SU-DHL-6 (cell line): ENCODE measurements around the gene SLC39A10.
A peak's percentile ranks its signal among the peaks of the same experiment; 100 is the strongest.

Source experiments
- H2AFZ ChIP-seq: fragments of 200-600 bp; sonication (generic); 2 replicates; pipeline ENCODE4 v1.6.1; 2014; ENCODE audit warnings: low read depth, mild to moderate bottlenecking, moderate library complexity, mixed read lengths, antibody characterized with exemption, low read length; ENCODE audit not compliant: severe bottlenecking
- H3F3A ChIP-seq: fragments of 200-600 bp; shearing (Covaris generic); 2 replicates; pipeline ENCODE4 v1.6.0; 2016; ENCODE audit warnings: antibody characterized with exemption, mild to moderate bottlenecking; ENCODE audit not compliant: insufficient read depth
- H3K27ac ChIP-seq: fragments of 200-600 bp; sonication (generic); 2 replicates; pipeline ENCODE4 v1.5.1; 2016; ENCODE audit warnings: low read depth, mild to moderate bottlenecking, low read length, moderate library complexity, mixed read lengths
- H3K27me3 ChIP-seq: fragments of 200-600 bp; sonication (generic), shearing (Covaris generic); 2 replicates; pipeline ENCODE4 v1.6.0; 2014; ENCODE audit warnings: mild to moderate bottlenecking, low read length
- H3K36me3 ChIP-seq: fragments of 200-600 bp; sonication (generic); 2 replicates; pipeline ENCODE4 v1.6.1; 2014; ENCODE audit warnings: mild to moderate bottlenecking, low read length, mixed read lengths
- H3K4me2 ChIP-seq: fragments of 300-600, 200-600 bp; shearing (Covaris generic), sonication (generic); 2 replicates; pipeline ENCODE4 v1.6.0; 2014; ENCODE audit warnings: low read length, low read depth, mild to moderate bottlenecking; ENCODE audit not compliant: poor library complexity, severe bottlenecking
- H3K4me3 ChIP-seq: fragments of 200-600 bp; sonication (generic); 2 replicates; pipeline ENCODE4 v1.5.1; 2014; ENCODE audit warnings: antibody characterized with exemption, low read length, mild to moderate bottlenecking, mixed read lengths; ENCODE audit not compliant: insufficient read depth, poor library complexity, severe bottlenecking
- H3K79me2 ChIP-seq: fragments of 200-600 bp; sonication (generic); 2 replicates; pipeline ENCODE4 v1.6.1; 2014; ENCODE audit warnings: mild to moderate bottlenecking, low read length, moderate library complexity; ENCODE audit not compliant: insufficient read depth
- H3K9ac ChIP-seq: fragments of 200-600 bp; sonication (generic); 2 replicates; pipeline ENCODE4 v1.7.0; 2014; ENCODE audit warnings: mild to moderate bottlenecking, low read length
- H3K9me2 ChIP-seq: fragments of 200-600 bp; sonication (generic); replicated peaks from 2 replicates; pipeline ENCODE4 v1.6.1; 2014; ENCODE audit warnings: low read length; ENCODE audit not compliant: insufficient read depth
- H3K9me3 ChIP-seq: fragments of 200-600 bp; sonication (generic); 2 replicates; pipeline ENCODE4 v1.6.1; 2014; ENCODE audit warnings: low read length, mixed read lengths; ENCODE audit not compliant: insufficient read depth
- H4K20me1 ChIP-seq: fragments of 200-600 bp; sonication (generic); 2 replicates; pipeline ENCODE4 v1.6.1; 2014; ENCODE audit warnings: low read depth, mild to moderate bottlenecking, antibody characterized with exemption, low read length, moderate library complexity, mixed read lengths
- CTCF ChIP-seq: fragments of 200-600 bp; sonication (generic); IDR thresholded peaks from one replicate; pipeline ENCODE4 v1.5.1; 2017; ENCODE audit warnings: antibody characterized with exemption, mild to moderate bottlenecking, low read length, moderate library complexity; ENCODE audit not compliant: insufficient read depth, poor library complexity, severe bottlenecking
- EZH2phosphoT487 ChIP-seq: fragments of 200-600 bp; sonication (generic), shearing (Covaris generic); conservative IDR thresholded peaks from 2 replicates; pipeline ENCODE4 v1.6.1; 2018; ENCODE audit warnings: mild to moderate bottlenecking, antibody characterized with exemption, low read length, moderate library complexity, mixed read lengths

Gene SLC39A10

DNA sequence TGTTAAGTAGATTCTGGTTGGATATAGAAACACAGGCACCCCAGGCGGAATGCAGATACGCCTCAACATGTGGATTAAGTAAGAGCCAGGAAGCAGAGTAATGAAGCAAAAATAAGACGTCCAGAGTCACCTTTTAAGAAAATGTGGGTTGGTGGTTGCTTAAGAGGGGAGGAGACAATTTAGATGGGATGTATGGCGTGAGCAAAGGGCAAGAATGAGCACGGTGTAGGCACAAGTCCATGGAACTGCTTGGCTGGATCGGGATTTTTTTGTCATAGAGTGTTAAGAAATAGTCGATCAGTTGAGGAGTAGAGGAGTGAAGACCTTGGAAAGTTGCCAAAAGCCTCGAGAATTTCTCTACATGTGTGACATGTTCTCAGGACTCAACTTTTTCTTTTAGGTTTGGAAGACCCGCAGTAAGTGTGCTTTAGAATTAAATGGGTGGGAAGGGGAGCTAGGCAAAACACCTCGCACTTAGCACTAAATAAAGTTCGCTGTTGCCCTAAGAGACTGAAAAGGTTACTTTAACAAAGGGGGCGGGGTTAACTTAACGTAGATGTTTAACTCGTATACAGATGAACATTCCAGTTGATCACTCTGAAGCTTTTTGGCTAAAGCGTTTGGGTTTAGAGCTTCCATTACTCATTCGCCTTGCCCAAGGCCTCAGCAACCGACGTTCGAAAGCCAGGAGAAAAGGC lies 716 bp upstream of the SLC39A10 start:
- Histone ChIP-seq H3K36me3 (no peaks in the 10 kb centered on the region), H4K20me1 (0 out of 2 replicates have a peak, but pooled peaks cover 6% of the 10 kb centered on the region), H3K9ac (peak overlapping the region; percentile 73), H3K79me2 (no peaks in the 10 kb centered on the region), H3K4me3 (peak overlapping the region; percentile 65), H3K27me3 (no peaks in the 10 kb centered on the region), H3K9me3 (no peaks in the 10 kb centered on the region), H2AFZ (peak overlapping the region; percentile 90), H3K4me2 (peak overlapping the region; percentile 76), H3K27ac (no peak overlapping the region), H3F3A (peaks cover 15% of the 10 kb centered on the region; the same call in 1 of the 2 replicates), H3K9me2 (no peaks in the 10 kb centered on the region)
- TF ChIP-seq EZH2phosphoT487 (no peak), CTCF (no peak)

DNA sequence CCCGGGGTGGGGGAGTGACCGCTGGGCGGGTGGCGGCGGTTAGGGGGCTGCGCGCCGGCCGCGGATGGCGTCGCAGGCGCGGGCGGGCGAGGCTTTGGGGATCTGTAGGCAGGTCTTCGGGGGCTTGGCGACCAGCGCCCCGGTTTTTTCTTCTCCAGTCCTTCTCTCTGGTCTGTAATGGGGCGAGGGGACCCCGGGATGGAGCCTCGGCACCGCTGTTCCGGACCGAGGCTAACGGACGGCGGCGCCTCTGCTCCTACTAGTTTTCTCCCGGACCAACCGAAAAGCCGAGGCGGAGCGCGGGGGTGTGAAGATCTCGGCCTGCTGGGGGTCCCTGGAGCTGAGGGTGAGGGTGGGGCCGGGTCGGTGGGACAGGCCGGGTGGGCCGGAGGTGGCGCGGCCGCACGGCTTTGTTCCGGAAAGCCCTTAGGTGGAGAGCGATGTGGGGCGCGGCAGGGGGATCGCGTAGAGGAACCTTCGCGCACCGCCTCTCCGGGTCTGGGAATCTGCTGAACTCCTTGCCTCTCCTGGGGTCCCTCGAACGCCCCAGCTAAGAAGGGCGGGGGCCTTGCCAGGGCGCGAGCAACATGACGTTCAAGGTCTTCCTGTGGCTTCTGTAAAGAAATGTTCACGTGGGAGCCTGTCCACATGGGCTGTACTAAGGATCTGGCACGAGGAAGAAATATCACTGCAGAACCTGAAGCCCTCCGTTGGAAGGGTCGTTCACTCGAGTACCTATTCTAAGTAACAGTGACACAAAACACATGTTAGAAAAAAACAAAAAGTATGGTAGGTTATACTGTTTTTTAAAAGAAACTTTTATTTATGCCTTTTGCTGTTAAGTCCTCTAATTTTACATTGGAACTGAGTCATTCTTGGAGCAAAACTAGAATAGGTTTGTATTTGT lies 861 bp downstream of the SLC39A10 start:
- H4K20me1 ChIP-seq, result 0 out of 2 replicates have a peak, but pooled peaks cover 6% of the 10 kb centered on the region
- peak overlapping the region; percentile 65 for H3K4me3 ChIP-seq
- peak overlapping the region; percentile 90 for H2AFZ ChIP-seq
- H3F3A ChIP-seq, result peaks cover 15% of the 10 kb centered on the region; the same call in 1 of the 2 replicates
- H3K79me2 ChIP-seq, result no peaks in the 10 kb centered on the region
- TF ChIP-seq EZH2phosphoT487 (no peak), CTCF (no peak)
- H3K27me3 ChIP-seq, result no peaks in the 10 kb centered on the region
- no peaks in the 10 kb centered on the region for H3K36me3 ChIP-seq
- H3K9me3 ChIP-seq, result no peaks in the 10 kb centered on the region
- H3K9me2 ChIP-seq, result no peaks in the 10 kb centered on the region
- H3K9ac ChIP-seq, result peak overlapping the region; percentile 73
- peak overlapping the region; percentile 31 for H3K27ac ChIP-seq
- peak overlapping the region; percentile 76 for H3K4me2 ChIP-seq

- Histone ChIP-seq H3F3A (peaks cover 15% of the 10 kb centered on the region; the same call in 1 of the 2 replicates), H3K27me3 (no peaks in the 10 kb centered on the region), H3K79me2 (no peaks in the 10 kb centered on the region), H3K4me3 (peak overlapping the region; percentile 65), H3K27ac (peak overlapping the region; percentile 31; the same call in 1 of the 2 replicates), H4K20me1 (0 out of 2 replicates have a peak, but pooled peaks cover 6% of the 10 kb centered on the region), H3K36me3 (no peaks in the 10 kb centered on the region), H3K9me2 (no peaks in the 10 kb centered on the region), H2AFZ (no peak overlapping the region), H3K9me3 (no peaks in the 10 kb centered on the region), H3K4me2 (peak overlapping the region; percentile 76), H3K9ac (peak overlapping the region; percentile 73)
- no peak for TF ChIP-seq CTCF
- no peak for TF ChIP-seq EZH2phosphoT487
Observed at GRCh38 chr2:195658541-195658890, 1.5 kb downstream of the SLC39A10 start.
